Endometrium (tissue), 2 donors: ENCODE results near the gene IKZF3.

Experiments
- FAIRE-seq: peaks from 2 replicates; lab custom pipeline; 2012; peaks lifted over from hg19 to GRCh38; lab: Jason Lieb, UNC
- donor health status: control.
- donor health status: control.

The IKZF3 gene

GRCh38 chr17:39814497-39814896, 49.6 kb downstream of the IKZF3 start:
- no peak for FAIRE-seq

DNA sequence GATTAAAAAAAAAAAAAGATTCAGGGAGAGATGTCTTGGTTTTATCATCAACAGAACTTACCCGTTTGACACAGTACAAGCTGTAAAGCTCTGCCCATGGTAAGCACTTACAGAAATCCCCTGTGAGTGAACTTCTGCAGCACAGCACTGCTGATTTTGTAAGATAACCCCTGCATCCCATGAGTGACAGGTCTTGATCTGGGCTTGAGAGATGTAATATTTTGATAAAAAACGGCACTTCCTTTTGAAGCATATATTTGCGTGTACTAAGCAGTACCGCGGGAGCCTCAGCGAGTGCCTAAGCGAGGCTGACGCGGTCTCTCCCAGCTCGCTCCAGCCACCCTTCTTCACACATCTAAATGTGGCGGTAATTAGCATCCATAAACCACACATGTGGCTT, 50.5 kb downstream of the IKZF3 start:
- FAIRE-seq, result no peak

DNA sequence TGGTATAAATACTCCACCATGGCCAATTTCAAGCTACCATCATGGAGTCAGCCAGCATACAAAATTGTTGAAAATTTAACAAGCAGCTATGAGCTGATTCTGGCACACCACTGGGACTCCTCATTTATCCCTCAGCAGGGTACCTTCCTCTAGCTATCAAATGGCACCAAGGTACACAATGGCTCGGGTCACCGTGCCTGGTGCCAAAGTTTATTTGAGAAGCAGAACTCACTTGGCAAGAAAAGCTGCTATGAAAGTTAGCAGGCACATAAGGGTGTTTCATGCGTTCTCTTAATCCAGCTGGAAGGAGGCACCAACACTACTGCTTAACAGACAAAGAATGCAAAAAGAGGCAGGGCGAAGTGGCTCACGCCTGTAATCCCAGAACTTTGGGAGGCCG, 51.6 kb downstream of the IKZF3 start:
- no peak for FAIRE-seq

GRCh38 chr17:39810939-39811728, 53.0 kb downstream of the IKZF3 start:
- FAIRE-seq, result no peak

DNA sequence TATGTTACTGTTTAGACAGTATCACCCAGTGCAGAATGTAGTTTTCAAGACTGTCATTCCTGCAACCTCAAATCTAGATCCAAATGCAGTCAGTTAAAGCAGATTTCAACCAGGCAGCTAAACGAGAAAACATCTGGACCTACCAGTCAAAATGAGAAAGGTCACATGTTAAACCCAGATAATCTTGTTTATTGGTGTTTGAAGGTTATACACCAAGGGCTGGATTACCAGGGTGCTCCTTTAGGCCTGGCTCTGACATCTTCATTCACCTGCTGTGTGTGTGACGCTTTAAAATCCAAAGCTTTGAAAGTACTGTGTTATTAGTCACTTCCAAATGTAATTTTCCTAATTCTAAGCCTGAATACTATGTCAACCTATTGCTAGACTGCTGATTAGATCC, 54.9 kb downstream of the IKZF3 start:
- FAIRE-seq, result no peak

GRCh38 chr17:39808409-39808997, 55.6 kb downstream of the IKZF3 start:
- FAIRE-seq, result no peak

GRCh38 chr17:39804839-39805238, 59.3 kb downstream of the IKZF3 start:
- FAIRE-seq, result no peak

- no peak for FAIRE-seq
These were observed 63.1 kb downstream of the IKZF3 start for GRCh38 chr17:39801055-39801454.

- FAIRE-seq, result no peak
These were observed 63.6 kb downstream of the IKZF3 start for GRCh38 chr17:39800540-39800939.

- no peak for FAIRE-seq
These were observed 64.7 kb downstream of the IKZF3 start for GRCh38 chr17:39799395-39799794.

DNA sequence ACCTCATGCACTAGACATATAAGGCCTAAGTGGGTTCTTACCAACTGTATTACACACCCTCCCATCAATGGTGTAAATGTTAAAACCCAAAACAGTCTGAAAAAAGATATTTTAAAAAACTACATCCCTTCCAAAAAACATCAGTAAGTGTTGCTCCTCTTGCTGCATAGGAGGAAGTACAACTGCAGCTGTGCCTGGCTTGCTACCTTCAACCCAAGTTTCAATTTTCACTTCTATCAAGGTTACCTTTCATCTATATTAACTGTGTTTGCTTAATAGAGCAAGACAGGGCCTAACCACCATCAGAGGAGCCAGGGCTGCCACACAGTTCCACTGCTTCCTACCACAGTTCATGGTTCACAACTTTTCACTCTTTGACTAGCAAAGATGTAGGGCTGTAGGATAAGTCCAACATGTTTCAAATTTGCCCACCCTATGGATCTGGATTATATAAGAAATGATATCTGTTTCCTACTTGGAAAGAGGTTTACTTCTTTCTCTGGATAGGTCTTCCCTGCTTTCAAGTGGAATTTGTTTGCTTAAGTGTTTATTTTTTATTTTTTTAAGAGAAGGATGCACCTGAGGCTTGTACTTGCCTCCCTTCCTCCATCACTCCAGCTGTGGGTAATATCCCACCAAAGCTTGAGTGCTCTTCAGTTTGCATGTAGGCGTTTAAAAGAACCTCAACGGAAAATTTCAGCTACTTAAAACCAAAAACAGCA, 69.7 kb downstream of the IKZF3 start:
- FAIRE-seq, result no peak

GRCh38 chr17:39793301-39793872, 70.7 kb downstream of the IKZF3 start:
- FAIRE-seq, result no peak

- no peak for FAIRE-seq
These were observed 71.4 kb downstream of the IKZF3 start for GRCh38 chr17:39792526-39793221.

DNA sequence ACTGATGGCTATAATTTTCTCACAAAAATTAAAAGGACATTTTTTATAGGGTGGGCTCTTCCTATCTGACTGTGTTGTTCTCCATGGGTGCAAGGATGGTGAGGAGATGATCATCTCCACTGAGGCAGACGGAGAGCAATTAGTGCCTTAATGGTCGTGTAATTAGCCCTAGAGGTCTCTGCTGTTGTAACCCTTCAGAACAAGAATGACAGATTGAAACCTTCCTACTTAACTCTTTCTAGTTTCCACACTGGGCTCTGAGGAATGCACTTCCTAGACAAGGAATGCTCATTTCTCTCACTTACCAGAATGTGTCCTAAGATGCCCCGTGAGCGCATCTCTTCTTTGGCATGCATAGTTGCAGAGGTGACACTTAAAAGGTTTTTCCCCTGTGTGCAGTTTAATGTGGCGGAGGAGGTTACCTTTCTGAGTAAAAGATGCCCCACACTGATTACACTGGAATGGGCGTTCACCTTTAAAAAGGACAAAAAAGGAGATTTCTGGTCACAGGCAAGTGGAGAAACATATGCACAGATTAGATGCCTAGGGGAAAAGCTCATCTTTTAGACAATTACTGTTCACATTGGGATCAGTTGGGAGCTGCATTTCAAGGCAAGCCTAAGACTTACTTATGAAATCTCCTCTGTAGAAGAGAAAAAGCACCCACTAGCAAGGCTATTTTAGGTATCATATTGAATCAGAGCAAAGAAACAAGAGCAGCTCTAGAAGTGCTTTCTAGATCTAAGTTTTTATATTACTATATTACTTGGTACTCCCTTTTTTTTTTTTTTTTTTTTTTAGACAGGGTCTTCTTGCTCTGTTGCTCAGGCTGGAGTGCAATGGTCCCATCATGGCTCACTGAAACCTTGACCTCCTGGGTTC, 72.8 kb downstream of the IKZF3 start:
- no peak for FAIRE-seq

GRCh38 chr17:39787743-39788484, 76.2 kb downstream of the IKZF3 start:
- no peak for FAIRE-seq

DNA sequence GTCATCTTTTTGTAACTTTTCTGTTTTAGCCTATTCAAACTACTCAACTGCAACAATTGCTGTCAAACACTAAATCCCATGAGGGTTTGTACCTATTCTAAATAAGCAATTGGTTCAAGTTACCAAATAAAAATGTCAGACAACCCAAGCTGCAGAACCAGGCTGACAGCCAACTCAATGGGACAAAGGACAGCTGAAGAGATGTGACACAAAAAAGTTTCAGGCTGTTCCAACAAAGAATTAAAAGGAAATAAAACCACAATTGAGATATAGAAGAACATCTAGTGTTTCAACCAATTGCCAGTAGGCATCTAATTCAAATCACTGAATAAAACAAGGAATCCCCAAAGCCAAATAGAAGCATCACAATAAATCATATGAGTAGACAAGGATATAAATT, 77.1 kb downstream of the IKZF3 start:
- no peak for FAIRE-seq

DNA sequence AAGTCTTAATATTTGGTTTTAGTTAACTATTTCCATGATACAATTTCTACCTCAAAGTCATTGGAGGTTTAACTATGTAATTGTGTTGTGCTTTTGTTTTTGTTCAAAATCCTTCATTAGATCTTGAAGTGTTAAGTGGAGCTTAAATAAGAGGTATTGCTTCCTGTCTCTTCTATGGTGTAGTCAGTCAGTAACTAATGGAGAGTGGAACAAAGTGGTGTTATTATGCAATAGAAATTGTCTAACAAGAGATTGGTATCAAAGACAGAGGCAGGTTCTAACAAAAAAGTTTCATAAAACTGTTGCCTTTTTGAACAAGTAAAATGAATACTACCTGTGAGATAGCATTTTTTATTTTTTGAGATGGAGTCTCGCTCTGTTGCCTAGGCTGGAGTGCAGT, 81.1 kb downstream of the IKZF3 start:
- FAIRE-seq, result no peak

DNA sequence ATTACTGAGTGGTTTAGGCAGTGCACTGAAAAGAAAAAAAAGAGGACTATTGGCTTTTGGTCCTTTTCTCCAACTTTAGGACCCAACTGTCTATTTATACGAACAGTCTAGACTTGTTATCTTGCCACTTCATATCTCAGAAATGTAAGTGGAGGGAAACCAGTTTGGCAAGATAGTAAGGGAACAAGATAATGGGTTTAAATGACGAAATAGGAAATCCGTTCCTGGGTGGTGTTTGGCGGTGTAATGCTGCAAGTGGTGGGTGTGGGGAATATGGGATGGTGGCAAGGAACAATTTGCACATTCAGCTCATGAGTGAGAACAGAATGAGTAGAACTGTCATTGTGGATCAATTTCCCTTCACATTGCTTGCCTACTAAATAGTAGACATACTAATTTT, 81.6 kb downstream of the IKZF3 start:
- FAIRE-seq, result no peak

GRCh38 chr17:39781861-39782213, 82.3 kb downstream of the IKZF3 start:
- no peak for FAIRE-seq

- no peak for FAIRE-seq
These were observed 82.9 kb downstream of the IKZF3 start for GRCh38 chr17:39781031-39781860.
